Mucosa of descending colon (tissue), 3 donors: ENCODE measurements around the gene ZFHX2. TPM values are rescaled to one million over a fixed set of nuclear protein-coding genes. Genes with fewer than 3 reads are reported as not detected.

ENCODE experiments used
- ATAC-seq: fragments of 200-7000 bp; cut with Tn5 transposase; one replicate; pipeline ENCODE4 v1.9.1; 2020; ENCODE audit warnings: mild to moderate bottlenecking, moderate library complexity
- DNase-seq, 3 donors: peaks; one replicate each; pipeline ENCODE4 v3.0.0-alpha.2; 2020
- H3K36me3 ChIP-seq: fragments of 200-600 bp; one replicate; pipeline ENCODE4 v1.8.0; 2021; ENCODE audit warnings: low read depth, mild to moderate bottlenecking
- H3K4me1 ChIP-seq: fragments of 200-600 bp; one replicate; pipeline ENCODE4 v1.8.0; 2021; ENCODE audit warnings: low read depth, mild to moderate bottlenecking
- H3K4me3 ChIP-seq: fragments of 200-600 bp; one replicate; pipeline ENCODE4 v1.8.0; 2021; ENCODE audit warnings: mild to moderate bottlenecking
- H3K9me3 ChIP-seq: fragments of 200-600 bp; one replicate; pipeline ENCODE4 v1.8.0; 2021; ENCODE audit warnings: mild to moderate bottlenecking
- intact Hi-C, 2 donors: fragments of 100-400 bp; cut with DNase I in 1 of 2; cut with micrococcal nuclease in 1 of 2; formaldehyde crosslinking; loops; one replicate each; pipeline versions ENCODE4 v1.11.0 to v1.11.1; 2022; cut with DNase I, micrococcal nuclease
- total RNA-seq, 3 donors: library from RNA; stranded (reverse); fragmentation: NEBNext Ultra II Directional in 2 of 3; extraction: Animal tissue kit (Norgen Biotek cat#: 25700) in 2 of 3; gene quantifications; one replicate each; pipeline versions ENCODE4 v1.2.1 to v1.2.4, GENCODE V29; 2021 to 2023
- TF ChIP-seq, protein P1 (sequence below): fragments of 200-600 bp; IDR thresholded peaks from one replicate; pipeline ENCODE4 v1.8.0; 2022; ENCODE audit warnings: antibody characterized with exemption, mild to moderate bottlenecking
- donor health status: DM: no; HTN: no; CAD: no; lungs with moderate emphysema.
- donor health status: DM: no; HTN: no; CAD: no.
- donor health status: DM: no; HTN: yes; CAD: no.

ZFHX2 gene
- total RNA-seq, 3 donors from 2014 or later: 0.92 to 3.2 (median 1.6) TPM

DNA sequence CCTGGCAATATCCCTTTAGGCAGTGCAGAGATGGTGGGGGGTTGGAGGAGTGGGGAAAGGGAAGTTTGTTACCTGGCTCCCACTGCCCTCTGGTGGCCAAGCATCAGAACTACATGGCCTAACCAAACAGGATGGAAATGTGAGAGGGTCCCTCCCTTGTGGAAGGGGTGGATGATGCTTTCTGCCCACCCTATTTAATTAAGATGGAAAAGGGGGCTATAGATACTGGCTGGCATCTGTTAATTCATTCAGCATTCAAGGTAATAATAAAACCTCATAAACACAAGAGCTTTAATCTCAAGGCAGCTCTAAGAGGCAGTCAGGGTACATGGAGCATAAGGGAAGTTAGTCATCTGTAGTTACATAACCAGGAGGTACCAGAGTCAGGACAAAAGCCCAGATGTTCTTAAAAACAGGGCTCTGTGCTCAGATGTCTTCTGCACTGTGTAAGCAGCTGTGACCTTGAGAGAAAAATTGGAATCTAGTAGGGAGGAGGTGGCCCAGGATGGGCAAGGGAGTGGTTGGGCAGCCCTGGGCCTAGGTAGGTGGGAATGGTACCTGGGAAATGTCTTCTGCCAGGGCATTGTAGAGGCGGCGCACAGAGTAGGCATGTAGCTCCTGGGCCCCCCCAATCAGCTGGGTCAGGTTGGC lies 11.4 kb upstream of the ZFHX2 start:
- intact Hi-C loops: loop anchor here (5.0 kb wide), 1 partner anchor 86 kb away; no protein-coding TSS in a partner anchor
- TF ChIP-seq, protein P1, sequence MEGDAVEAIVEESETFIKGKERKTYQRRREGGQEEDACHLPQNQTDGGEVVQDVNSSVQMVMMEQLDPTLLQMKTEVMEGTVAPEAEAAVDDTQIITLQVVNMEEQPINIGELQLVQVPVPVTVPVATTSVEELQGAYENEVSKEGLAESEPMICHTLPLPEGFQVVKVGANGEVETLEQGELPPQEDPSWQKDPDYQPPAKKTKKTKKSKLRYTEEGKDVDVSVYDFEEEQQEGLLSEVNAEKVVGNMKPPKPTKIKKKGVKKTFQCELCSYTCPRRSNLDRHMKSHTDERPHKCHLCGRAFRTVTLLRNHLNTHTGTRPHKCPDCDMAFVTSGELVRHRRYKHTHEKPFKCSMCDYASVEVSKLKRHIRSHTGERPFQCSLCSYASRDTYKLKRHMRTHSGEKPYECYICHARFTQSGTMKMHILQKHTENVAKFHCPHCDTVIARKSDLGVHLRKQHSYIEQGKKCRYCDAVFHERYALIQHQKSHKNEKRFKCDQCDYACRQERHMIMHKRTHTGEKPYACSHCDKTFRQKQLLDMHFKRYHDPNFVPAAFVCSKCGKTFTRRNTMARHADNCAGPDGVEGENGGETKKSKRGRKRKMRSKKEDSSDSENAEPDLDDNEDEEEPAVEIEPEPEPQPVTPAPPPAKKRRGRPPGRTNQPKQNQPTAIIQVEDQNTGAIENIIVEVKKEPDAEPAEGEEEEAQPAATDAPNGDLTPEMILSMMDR: peak; percentile 80
- Histone ChIP-seq H3K4me1 (no peaks in the 10 kb centered on the region), H3K4me3 (no peak overlapping the region), H3K9me3 (no peaks in the 10 kb centered on the region), H3K36me3 (peaks cover 4% of the 10 kb centered on the region)
- DNase-seq (peak in 1 of 3 donors; percentile 56), ATAC-seq (peak; percentile 29)

DNA sequence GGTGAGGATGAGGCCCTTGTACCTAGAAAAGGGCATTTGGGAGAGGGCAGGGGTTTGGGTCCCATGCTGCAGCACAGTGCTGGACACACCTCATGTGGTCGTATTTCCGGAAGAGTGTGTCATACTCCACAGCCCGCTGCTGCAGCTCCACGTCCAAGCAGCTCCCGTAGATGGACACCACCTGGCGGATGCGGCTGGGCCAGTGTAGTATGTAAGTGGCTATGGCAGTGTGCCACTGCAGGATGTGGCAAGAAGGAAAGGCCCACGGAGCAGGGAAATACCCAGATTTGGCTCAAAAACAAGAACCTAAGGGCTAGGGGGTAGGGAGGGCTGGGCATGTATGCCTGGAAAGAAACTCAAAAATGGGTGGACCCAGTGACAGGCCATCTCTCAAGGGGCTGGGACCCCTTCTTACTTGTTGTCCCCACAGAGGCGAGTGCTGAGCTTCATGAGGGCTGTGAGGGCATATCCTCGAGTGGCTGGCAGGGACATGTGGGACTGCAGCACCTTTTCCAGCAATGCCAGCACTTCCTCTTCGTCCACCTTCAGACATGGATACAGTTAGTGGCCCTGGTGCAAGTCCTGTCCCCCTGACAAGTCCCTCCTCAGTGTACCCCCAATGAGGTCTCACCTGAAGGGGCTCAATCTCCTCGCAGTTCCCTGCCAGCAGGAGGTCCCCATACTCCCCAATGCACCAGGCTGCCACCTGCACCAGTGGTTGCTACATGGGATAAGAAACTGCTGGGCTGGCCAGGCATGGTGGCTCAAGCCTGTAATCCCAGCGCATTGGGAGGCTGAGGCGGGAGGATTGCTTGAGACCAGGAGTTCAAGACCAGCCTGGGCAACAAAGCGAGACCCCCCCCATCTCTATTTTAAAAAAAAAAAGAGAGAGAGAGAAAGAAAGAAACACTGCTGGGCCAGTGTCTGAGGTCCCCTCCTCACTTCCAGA lies 10.6 kb upstream of the ZFHX2 start:
- ATAC-seq: no peak
- no peak overlapping the region for H3K4me3 ChIP-seq
- H3K9me3 ChIP-seq: no peaks in the 10 kb centered on the region
- DNase-seq: no peak
- H3K36me3 ChIP-seq: peaks cover 4% of the 10 kb centered on the region
- H3K4me1 ChIP-seq: peaks cover 8% of the 10 kb centered on the region
- TF ChIP-seq, protein P1: no peak
- intact Hi-C loops: loop anchor here (5.0 kb wide), 1 partner anchor 85 kb away; no protein-coding TSS in a partner anchor

DNA sequence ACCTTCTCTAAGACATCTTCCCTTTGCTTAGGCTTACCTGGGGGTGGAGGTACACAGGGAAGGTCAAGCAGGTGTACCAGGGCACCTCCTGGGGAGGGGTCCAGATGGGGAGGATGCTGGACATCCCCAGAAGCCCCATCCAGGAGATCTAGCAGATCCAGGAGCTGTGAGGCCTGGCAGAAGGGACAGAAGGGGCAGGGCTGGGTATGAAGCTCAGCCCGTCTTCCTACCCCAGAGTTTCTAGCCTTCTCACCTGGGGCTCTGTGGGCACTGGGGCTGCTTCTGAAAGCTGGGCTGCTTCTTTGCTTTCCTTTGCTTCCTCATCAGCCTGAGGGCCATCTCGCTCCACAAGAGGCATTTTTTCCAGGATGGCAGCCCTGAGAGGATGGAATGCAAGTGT lies 9.7 kb upstream of the ZFHX2 start:
- TF ChIP-seq, protein P1: no peak
- ATAC-seq: no peak
- H3K4me1 ChIP-seq: peaks cover 15% of the 10 kb centered on the region
- intact Hi-C loops: loop anchor here (5.0 kb wide), 1 partner anchor 84 kb away; no protein-coding TSS in a partner anchor
- H3K9me3 ChIP-seq: no peaks in the 10 kb centered on the region
- H3K4me3 ChIP-seq: no peak overlapping the region
- H3K36me3 ChIP-seq: peaks cover 4% of the 10 kb centered on the region
- no peak for DNase-seq

DNA sequence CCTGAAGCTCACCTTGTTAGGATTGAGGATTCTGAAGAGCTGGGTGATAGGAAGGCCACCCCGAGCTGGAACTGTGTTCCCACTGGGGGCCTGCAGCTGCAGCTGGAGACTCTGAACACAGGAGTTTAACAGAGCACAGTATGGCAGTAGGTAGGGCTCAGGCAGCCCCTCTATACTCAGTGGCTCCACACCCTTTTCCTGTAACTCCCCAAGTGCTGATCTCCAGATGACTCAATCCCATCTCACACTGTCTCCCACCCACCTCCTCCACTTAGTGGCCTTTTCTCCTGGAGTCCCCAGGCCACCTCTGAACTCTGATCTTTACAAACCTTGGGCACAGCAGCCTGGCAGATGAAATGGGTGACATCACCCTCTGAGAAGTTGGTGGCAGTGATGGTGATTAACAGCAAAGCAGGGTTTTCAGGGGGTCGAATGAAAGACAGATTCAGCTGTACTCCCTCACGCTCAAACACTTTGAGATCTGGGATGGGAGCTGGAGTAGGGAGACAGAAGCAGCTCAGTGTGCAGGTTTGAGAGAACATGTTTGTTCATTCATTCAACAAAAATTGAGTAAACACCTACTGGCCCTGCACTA lies 8.5 kb upstream of the ZFHX2 start:
- peaks cover 4% of the 10 kb centered on the region for H3K36me3 ChIP-seq
- ATAC-seq (no peak), DNase-seq (no peak)
- intact Hi-C loops: loop anchor here (5.0 kb wide), 1 partner anchor 83 kb away; no protein-coding TSS in a partner anchor
- no peak overlapping the region for H3K4me3 ChIP-seq
- H3K9me3 ChIP-seq: no peaks in the 10 kb centered on the region
- peaks cover 20% of the 10 kb centered on the region for H3K4me1 ChIP-seq
- TF ChIP-seq, protein P1: no peak
